Stimulated activated CD8-positive, alpha-beta memory T cell treated with anti-CD3 and anti-CD28 coated beads, Interleukin-12 subunit alpha, Interleukin-12 subunit beta, amount 100 ng/mL, for 4 hours (primary cell): ENCODE measurements around the gene RAC2.

Experiments used
- DNase-seq: peaks from one replicate; pipeline ENCODE4 v3.0.0-alpha.2; 2020; ENCODE audit warnings: low read depth

RAC2 gene

GRCh38 chr22:37275622-37276021 lies 31.6 kb upstream of the RAC2 start:
- DNase-seq: no peak

GRCh38 chr22:37275134-37275533 lies 31.1 kb upstream of the RAC2 start:
- no peak for DNase-seq

DNA sequence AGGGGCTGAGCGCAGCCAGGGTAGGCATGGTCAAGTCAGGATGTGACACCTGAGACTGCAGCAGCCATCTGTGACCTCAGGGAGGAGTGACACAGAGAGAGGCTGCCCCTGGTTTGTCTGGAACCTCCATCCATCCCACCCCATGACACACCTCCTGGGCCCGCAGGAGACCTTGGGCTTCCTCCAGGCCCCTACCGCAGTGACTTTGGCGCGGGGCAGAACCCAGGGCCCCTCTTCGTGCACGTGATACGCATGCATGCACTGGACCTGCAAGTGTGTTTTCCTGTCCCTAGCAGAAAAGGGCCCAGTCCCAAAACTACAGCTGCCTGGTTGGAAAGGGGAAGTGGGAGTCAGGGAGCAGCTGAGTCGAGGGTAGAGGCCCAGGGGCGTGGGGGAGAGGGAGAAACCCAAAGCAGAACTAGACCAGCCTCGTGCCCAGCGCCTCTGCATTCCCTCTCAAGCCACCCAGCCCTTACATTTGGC lies 30.4 kb upstream of the RAC2 start:
- no peak for DNase-seq

DNA sequence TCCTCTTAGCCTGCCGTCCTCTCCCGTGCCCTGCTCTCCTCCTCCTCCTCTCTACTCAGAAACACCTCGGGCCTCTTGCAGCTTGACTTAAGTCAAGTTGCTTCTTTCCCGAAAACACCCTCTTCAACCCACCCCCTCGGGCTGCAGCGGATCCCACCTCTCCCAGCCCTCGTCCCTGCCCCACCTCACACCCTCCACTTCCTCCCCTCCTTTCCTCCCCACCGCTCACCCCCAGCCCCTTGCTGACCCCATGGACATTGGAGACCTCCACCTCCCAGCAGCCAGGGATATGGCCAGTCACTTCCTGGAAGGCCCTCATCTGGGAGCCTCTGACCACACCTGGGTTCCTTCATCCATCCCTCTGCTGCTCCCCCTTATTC lies 29.8 kb upstream of the RAC2 start:
- no peak for DNase-seq

DNA sequence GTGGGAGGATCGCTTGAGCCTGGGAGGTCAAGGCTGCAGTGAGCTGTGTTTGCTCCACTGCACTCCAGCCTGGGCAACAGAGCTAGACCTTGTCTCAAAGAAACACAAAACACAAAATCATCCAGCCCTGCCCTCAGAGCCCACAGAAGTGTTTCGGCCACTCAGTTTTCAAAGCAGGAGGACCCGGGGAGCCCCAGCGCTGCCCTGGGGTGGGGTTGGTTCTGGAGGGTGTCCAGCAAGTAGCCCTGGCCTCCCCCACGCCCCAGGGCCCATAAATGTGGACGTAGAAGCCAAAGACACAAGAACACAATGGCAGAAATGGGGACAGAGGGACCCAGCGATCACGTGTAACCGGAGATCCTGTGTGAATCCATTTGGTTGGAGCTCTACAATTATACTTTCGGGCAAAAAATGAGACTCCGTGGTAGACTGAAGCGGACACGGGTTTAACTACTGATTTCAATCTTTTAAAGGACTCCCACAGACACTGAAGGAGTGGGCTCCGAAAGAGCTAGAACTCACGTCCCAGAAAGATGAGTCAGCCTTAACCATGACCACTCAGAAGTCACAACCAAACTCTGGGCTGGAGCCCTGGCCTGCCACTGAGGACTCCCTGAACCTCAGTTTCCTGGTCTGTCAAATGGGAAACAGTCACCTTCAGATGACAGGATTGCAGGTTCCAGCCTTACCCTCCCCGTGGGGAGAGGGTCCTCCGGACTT lies 29.2 kb upstream of the RAC2 start:
- no peak for DNase-seq

GRCh38 chr22:37270928-37271650 lies 27.0 kb upstream of the RAC2 start:
- no peak for DNase-seq

DNA sequence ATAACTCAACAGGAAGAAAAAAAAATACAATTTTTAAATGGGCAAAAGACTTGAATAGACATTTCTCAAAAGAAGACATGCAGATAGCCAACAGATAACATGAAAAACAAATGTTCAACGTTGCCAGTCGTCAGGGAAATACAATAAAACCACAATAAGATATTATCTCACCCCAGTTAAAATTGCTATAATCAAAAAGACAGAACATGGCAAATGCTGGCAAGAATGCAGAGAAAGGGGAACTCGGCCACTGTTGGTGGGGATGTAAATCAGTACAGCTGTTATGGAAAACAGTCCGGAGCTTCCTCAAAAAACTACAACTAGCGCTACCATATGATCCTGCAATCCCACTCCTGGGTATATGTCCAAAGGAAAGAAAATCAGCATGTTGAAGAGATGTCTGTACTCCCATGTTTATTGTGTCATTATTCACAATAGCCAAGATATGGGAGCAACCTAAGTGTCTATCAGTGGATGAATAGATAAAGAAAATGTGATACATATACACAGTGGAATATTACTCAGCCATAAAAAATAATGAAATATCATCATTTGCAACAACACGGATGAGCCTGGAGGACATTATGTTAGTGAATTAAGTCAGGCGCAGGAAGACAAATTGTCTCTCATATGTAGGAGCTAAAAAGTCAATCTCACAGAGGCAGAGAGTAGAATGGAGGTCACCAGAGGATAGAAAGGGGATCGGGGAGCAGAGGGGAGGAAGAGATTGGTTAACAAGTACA lies 26.0 kb upstream of the RAC2 start:
- no peak for DNase-seq

GRCh38 chr22:37267661-37268413 lies 23.8 kb upstream of the RAC2 start:
- no peak for DNase-seq

- peak; percentile 51 for DNase-seq
Observed at GRCh38 chr22:37267135-37267587, 23.1 kb upstream of the RAC2 start.

GRCh38 chr22:37266581-37267134 lies 22.6 kb upstream of the RAC2 start:
- DNase-seq: no peak

DNA sequence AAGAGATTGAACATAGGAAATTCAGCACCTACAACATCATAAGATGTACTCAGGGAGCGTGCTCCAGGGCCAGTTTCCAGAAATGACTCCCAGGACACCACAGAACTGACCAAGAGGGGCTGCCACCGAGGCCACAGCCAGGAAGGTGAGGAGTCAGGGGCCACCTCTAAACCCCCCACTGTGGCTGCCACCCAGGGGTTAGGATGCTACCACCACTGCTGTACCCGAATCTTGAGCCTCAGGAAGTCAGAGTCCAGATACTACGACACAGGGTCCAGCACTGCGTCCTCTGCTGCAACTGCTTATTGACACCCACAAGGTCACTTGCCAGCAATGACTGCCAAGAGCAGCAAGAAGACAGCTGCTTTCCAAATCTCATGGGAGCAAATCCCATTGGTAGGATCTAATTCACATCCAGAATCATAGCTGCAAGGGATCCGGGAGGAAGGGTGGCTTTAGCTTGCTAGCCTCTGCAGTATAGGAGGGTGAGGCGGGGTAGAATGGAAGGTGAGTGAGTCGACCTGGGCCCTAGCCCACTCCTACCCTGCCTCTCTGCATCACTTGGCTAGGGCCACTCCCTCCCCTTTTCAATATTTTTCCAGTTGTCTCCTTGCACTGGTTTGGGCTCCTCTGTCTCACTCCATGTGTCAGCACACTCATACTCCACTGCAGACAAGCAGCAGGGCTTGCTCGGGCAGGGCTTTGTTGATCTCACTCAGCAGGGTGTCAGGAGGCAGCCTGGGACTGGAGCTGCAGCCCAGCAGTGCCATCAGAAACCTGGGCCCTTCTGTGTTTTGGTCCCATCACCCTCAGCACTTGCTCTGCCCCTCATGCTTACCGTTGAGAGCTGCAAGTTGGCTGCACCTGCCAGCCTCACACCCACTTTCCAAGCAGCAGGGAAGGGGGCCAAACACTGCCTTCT lies 20.2 kb upstream of the RAC2 start:
- no peak for DNase-seq

GRCh38 chr22:37262346-37262745 lies 18.3 kb upstream of the RAC2 start:
- no peak for DNase-seq

- no peak for DNase-seq
Observed at GRCh38 chr22:37260901-37261336, 16.9 kb upstream of the RAC2 start.

GRCh38 chr22:37260155-37260795 lies 16.2 kb upstream of the RAC2 start:
- DNase-seq: no peak

- no peak for DNase-seq
Observed at GRCh38 chr22:37259540-37260029, 15.5 kb upstream of the RAC2 start.

DNA sequence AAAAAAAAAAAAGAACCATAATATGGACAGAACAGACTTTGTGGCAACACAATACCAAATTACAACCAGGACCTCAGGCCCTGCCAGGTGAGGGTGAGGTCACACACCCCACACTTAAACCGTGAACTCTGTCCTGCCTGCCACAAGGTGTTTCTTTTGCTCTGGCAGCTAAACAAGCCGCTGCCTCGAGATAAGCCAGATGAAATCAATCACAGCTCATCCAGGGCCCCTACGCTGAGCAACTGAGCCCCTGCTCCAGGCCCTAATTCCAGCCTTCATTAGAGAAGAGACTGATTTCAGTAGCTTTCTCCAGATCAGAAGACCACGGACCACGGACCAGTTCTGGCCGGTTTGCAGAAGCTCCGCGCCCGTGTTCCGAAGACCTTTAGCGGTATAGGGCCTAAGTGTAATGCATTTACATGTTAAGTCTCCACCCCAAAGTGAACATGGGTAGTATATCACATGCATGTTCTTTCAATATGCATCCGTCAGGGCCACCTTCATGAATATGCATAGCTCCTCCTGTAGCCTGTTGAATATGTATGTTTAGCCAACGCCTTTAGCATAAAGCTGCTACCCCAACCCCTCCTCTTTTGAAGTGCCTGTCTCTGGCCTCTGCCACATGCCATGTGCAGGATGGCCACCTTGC lies 14.8 kb upstream of the RAC2 start:
- no peak for DNase-seq

GRCh38 chr22:37258005-37258752 lies 14.1 kb upstream of the RAC2 start:
- no peak for DNase-seq

- DNase-seq: no peak
Observed at GRCh38 chr22:37256075-37256726, 12.1 kb upstream of the RAC2 start.
